IMR-90 (cell line): ENCODE data around the gene MFNG. TPM values are rescaled to one million over a fixed set of nuclear protein-coding genes. Genes with fewer than 3 reads are reported as not detected.
A peak's percentile ranks its signal among the peaks of the same experiment; 100 is the strongest.

Experiments used
- ATAC-seq: fragments of 200-7000 bp; cut with Tn5 transposase; 2 replicates; pipeline ENCODE4 v1.9.1; 2020; ENCODE audit warnings: low read depth, mild to moderate bottlenecking, moderate library complexity
- BruUV-seq: library from RNA; stranded (reverse); fragments of 400-500 nt; replicated peaks from 2 replicates; lab custom pipeline; 2021; lab: Mats Ljungman, UMichigan
- CTCF ChIA-PET: fragments of 300-600 bp; formaldehyde crosslinking; extraction: SDS; loops from one replicate; lab custom pipeline; 2021; ENCODE audit warnings: antibody characterized with exemption; lab: Yijun Ruan, JAX
- POLR2A ChIA-PET: fragments of 300-600 bp; sonication (Branson Sonifier 250); formaldehyde crosslinking; loops from one replicate; lab custom pipeline; 2022; ENCODE audit warnings: antibody characterized with exemption; ENCODE audit not compliant: unreplicated experiment; lab: Charles Lee
- DNase-seq: peaks from one replicate; pipeline ENCODE4 v3.0.0; 2013
- H2AFZ ChIP-seq: replicated peaks from 2 replicates; pipeline ENCODE3; 2013; ENCODE audit warnings: low read length, mild to moderate bottlenecking; ENCODE audit not compliant: poor library complexity
- H2AK5ac ChIP-seq: 2 replicates; pipeline ENCODE4 v1.6.1; 2013; ENCODE audit warnings: low read depth, low read length, inconsistent platforms
- H2AK9ac ChIP-seq: replicated peaks from 2 replicates; pipeline ENCODE3; 2013; ENCODE audit warnings: mild to moderate bottlenecking, low read depth, low read length, moderate library complexity; ENCODE audit not compliant: poor library complexity
- H2BK120ac ChIP-seq: 2 replicates; pipeline ENCODE4 v1.6.1; 2013; ENCODE audit warnings: low read depth, low read length, inconsistent platforms
- H2BK15ac ChIP-seq: 3 replicates; pipeline ENCODE4 v1.6.1; 2013; ENCODE audit warnings: low read depth, low read length, inconsistent platforms
- H2BK20ac ChIP-seq: 2 replicates; pipeline ENCODE4 v1.6.1; 2013; ENCODE audit warnings: low read depth, mild to moderate bottlenecking, inconsistent platforms, low read length, moderate library complexity
- H2BK5ac ChIP-seq: 2 replicates; pipeline ENCODE4 v1.6.1; 2013; ENCODE audit warnings: mild to moderate bottlenecking, low read depth, low read length, inconsistent platforms; ENCODE audit not compliant: poor library complexity, severe bottlenecking
- H3K14ac ChIP-seq: replicated peaks from 2 replicates; pipeline ENCODE4 v1.6.1; 2013; ENCODE audit warnings: low read depth, low read length, inconsistent platforms
- H3K18ac ChIP-seq: 2 replicates; pipeline ENCODE4 v1.6.1; 2013; ENCODE audit warnings: low read depth, low read length, control low read depth
- H3K23ac ChIP-seq: 2 replicates; pipeline ENCODE4 v1.6.1; 2013; ENCODE audit warnings: low read depth, low read length, inconsistent platforms
- H3K27ac ChIP-seq: 2 replicates; pipeline ENCODE4 v1.5.1; 2013; ENCODE audit warnings: mild to moderate bottlenecking, control low read depth, low read length; ENCODE audit not compliant: insufficient read depth
- H3K27me3 ChIP-seq: 2 replicates; pipeline ENCODE4 v1.6.1; 2013; ENCODE audit warnings: low read length; ENCODE audit not compliant: control insufficient read depth, insufficient read depth
- H3K36me3 ChIP-seq: 2 replicates; pipeline ENCODE4 v1.6.1; 2013; ENCODE audit warnings: low read length, mixed read lengths; ENCODE audit not compliant: control insufficient read depth, insufficient read depth
- H3K4ac ChIP-seq: 2 replicates; pipeline ENCODE4 v1.6.1; 2013; ENCODE audit warnings: low read depth, low read length, inconsistent platforms
- H3K4me1 ChIP-seq: 2 replicates; pipeline ENCODE4 v1.6.1; 2013; ENCODE audit warnings: low read length, mixed read lengths; ENCODE audit not compliant: control insufficient read depth, insufficient read depth
- H3K4me2 ChIP-seq: 2 replicates; pipeline ENCODE4 v1.6.1; 2013; ENCODE audit warnings: low read depth, mild to moderate bottlenecking, control low read depth, low read length, moderate library complexity
- H3K4me3 ChIP-seq: 2 replicates; pipeline ENCODE4 v1.5.1; 2013; ENCODE audit warnings: low read depth, mild to moderate bottlenecking, control low read depth, low read length, moderate library complexity; ENCODE audit not compliant: insufficient read depth
- H3K56ac ChIP-seq: 2 replicates; pipeline ENCODE4 v1.6.1; 2013; ENCODE audit warnings: low read length, inconsistent platforms; ENCODE audit not compliant: insufficient read depth; ENCODE audit errors: extremely low read depth
- H3K79me1 ChIP-seq, 2 experiments: 2 replicates each; pipeline ENCODE4 v1.6.1; 2013; ENCODE audit warnings: low read length in 2 of 2, inconsistent platforms in 1 of 2, low read depth in 1 of 2
- H3K9ac ChIP-seq: 2 replicates; pipeline ENCODE4 v1.6.1; 2013; ENCODE audit warnings: low read depth, low read length, control low read depth
- H3K9me1 ChIP-seq: 2 replicates; pipeline ENCODE4 v1.6.1; 2013; ENCODE audit warnings: low read length, inconsistent platforms; ENCODE audit not compliant: insufficient read depth
- H3K9me3 ChIP-seq: 2 replicates; pipeline ENCODE4 v1.6.1; 2013; ENCODE audit warnings: low read length; ENCODE audit not compliant: control insufficient read depth, insufficient read depth
- H4K20me1 ChIP-seq: 2 replicates; pipeline ENCODE4 v1.6.1; 2013; ENCODE audit warnings: low read length, inconsistent platforms; ENCODE audit not compliant: insufficient read depth
- H4K5ac ChIP-seq: 2 replicates; pipeline ENCODE4 v1.6.1; 2013; ENCODE audit warnings: mild to moderate bottlenecking, low read depth, low read length, control low read depth
- H4K8ac ChIP-seq, 2 experiments: 2 replicates each; pipeline ENCODE4 v1.6.1; 2013; ENCODE audit warnings: low read depth in 2 of 2, low read length in 2 of 2, control low read depth in 1 of 2, inconsistent platforms in 1 of 2
- H4K91ac ChIP-seq: 2 replicates; pipeline ENCODE4 v1.6.1; 2013; ENCODE audit warnings: low read depth, low read length, inconsistent platforms; ENCODE audit not compliant: insufficient read depth
- BHLHE40 ChIP-seq: fragments of 150-350 bp; IDR thresholded peaks from 2 replicates; pipeline ENCODE4 v1.6.1; 2016; ENCODE audit warnings: mild to moderate bottlenecking, low read depth, low read length
- CEBPB ChIP-seq: IDR thresholded peaks from 2 replicates; pipeline ENCODE4 v1.6.1; 2012; ENCODE audit warnings: low read depth, low read length, improper control_type of control experiment
- RAD21 ChIP-seq: IDR thresholded peaks from 2 replicates; pipeline ENCODE4 v1.6.1; 2012; ENCODE audit warnings: low read length, improper control_type of control experiment
- WGBS, 2 experiments: methylation state at CpG; one replicate each; pipeline versions ENCODE4 v1.1.5 to v1.1.7; 2013; ENCODE audit warnings: missing lambda C conversion rate in 2 of 2; ENCODE audit not compliant: insufficient read length in 1 of 2; ENCODE audit errors: extremely low coverage in 2 of 2; 5-methylcytosine and 5-hydroxymethylcytosine counted together
- dilution Hi-C: fragments of 300-500 bp; cut with HindIII; formaldehyde crosslinking; loops from one replicate; pipeline ENCODE4 v1.14.3; 2018; ENCODE audit warnings: low sequenced_read_pairs; ENCODE audit not compliant: unreplicated experiment
- in situ Hi-C: fragments of 300-500 bp; cut with MboI; formaldehyde crosslinking; loops from 3 replicates; pipeline ENCODE4 v1.14.3; 2019; ENCODE audit warnings: low sequenced_read_pairs, inconsistent platforms, mixed read lengths
- intact Hi-C: fragments of 100-400 bp; cut with micrococcal nuclease; formaldehyde crosslinking; loops from 2 replicates; pipeline ENCODE4 v1.10.0; 2022
- polyA plus RNA-seq, 3 experiments: library from polyadenylated mRNA; depleted of rRNA; stranded (reverse); fragments of >200 nt; gene quantifications; 2 replicates each; pipeline ENCODE4 v1.2.3, GENCODE V29; 2012; ENCODE audit warnings: low replicate concordance in 1 of 3
- total RNA-seq: library from RNA; depleted of rRNA; stranded (reverse); fragments of >200 nt; gene quantifications from 2 replicates; pipeline ENCODE4 v1.2.3, GENCODE V29; 2012
- TF ChIP-seq, protein P1 (sequence below): fragments of 150-350 bp; IDR thresholded peaks from 2 replicates; pipeline ENCODE4 v1.6.1; 2017; ENCODE audit warnings: mild to moderate bottlenecking, antibody characterized with exemption, low read length, low read depth

Gene MFNG
- total and polyA plus RNA-seq, 2 of the 4 experiments (the other 2 are of a cell fraction) = 0.15 TPM; not detected in 1

DNA sequence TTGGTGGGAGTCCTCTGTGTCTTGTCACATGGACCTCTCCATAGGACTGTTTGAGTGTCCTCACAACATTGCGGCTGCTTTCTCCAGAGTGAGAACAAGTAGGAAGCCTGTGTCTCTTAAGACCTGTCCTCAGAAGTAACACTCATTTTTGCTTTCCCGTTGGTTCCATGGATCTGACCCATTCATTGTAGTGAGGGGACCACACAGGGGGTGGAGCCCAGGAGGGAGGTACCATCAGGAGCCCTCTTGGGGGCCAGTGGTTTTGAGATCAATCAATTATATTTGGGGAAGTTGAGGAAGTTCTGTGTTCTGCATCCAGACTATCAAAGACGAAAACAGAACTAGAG is 53.5 kb downstream of the MFNG start:
- Histone ChIP-seq H3K4me1 (peaks cover 10% of the 10 kb centered on the region), H3K18ac (peak overlapping the region; percentile 52), H3K27ac (peak overlapping the region; percentile 71), H3K9me3 (peaks cover 19% of the 10 kb centered on the region), H2BK15ac (peak overlapping the region; percentile 79; the same call in 2 of the 3 replicates), H2BK5ac (peak overlapping the region; percentile 88), H3K4me2 (no peak overlapping the region), H3K79me1 (peaks cover 0 to 11% of the 10 kb centered on the region in 2 experiments; a peak in 1 of 4 replicates), H4K8ac (peak overlapping the region; percentile 40 to 81), H2AFZ (peak overlapping the region; percentile 72), H4K91ac (peak overlapping the region; percentile 86), H4K20me1 (peaks cover 3% of the 10 kb centered on the region; the same call in 1 of the 2 replicates), H3K14ac (peak overlapping the region; percentile 77), H2BK120ac (peak overlapping the region; percentile 87), H3K9ac (no peak overlapping the region), H3K56ac (0 out of 2 replicates have a peak overlapping the region, but pooled peaks have one; percentile 11), H3K23ac (peak overlapping the region; percentile 80; the same call in 1 of the 2 replicates), H2BK20ac (peak overlapping the region; percentile 93), H3K36me3 (no peaks in the 10 kb centered on the region), H2AK9ac (peak overlapping the region; percentile 89), H4K5ac (peak overlapping the region; percentile 47; the same call in 1 of the 2 replicates), H2AK5ac (peak overlapping the region; percentile 70), H3K4ac (peak overlapping the region; percentile 90), H3K9me1 (peaks cover 22% of the 10 kb centered on the region), H3K27me3 (no peaks in the 10 kb centered on the region), H3K4me3 (no peak overlapping the region)
- DNase-seq = no peak
- intact Hi-C loops (loop anchor here (1.0 kb wide), 1 partner anchor 23 kb away; no protein-coding TSS in a partner anchor), in situ Hi-C loops (no loop called here), dilution Hi-C loops (no loop called here)
- WGBS, 2 experiments = 82% methylated on average over 2 of the region's 3 CpGs; no CpG with 5 or more reads in 1 of the 2 experiments
- CTCF ChIA-PET = no interaction called here
- no peak for ATAC-seq
- no TSS peak for BruUV-seq
- POLR2A ChIA-PET = no interaction called here
- TF ChIP-seq, protein P1, sequence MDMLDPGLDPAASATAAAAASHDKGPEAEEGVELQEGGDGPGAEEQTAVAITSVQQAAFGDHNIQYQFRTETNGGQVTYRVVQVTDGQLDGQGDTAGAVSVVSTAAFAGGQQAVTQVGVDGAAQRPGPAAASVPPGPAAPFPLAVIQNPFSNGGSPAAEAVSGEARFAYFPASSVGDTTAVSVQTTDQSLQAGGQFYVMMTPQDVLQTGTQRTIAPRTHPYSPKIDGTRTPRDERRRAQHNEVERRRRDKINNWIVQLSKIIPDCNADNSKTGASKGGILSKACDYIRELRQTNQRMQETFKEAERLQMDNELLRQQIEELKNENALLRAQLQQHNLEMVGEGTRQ = 0 out of 2 replicates have a peak, but pooled peaks have one; percentile 64
- no peak for TF ChIP-seq RAD21
- TF ChIP-seq BHLHE40 = no peak
- TF ChIP-seq CEBPB = no peak
